Epithelial cell of proximal tubule (primary cell): ENCODE results near the gene FBXL13. TPM values are rescaled to one million over a fixed set of nuclear protein-coding genes. Genes with fewer than 3 reads are reported as not detected.

Experiments used
- DNase-seq: peaks from one replicate; pipeline ENCODE4 v3.0.0-alpha.2; 2011; ENCODE audit warnings: low read depth
- H3K4me3 ChIP-seq: 2 replicates; pipeline ENCODE4 v1.5.1; 2011; ENCODE audit warnings: low read depth, mild to moderate bottlenecking, low read length
- total RNA-seq: library from RNA; depleted of rRNA; stranded (reverse); fragments of >200 nt; gene quantifications from 2 replicates; pipeline ENCODE4 v1.2.3, GENCODE V29; 2015
- TF ChIP-seq, protein P1 (sequence below): conservative IDR thresholded peaks from 2 replicates; pipeline ENCODE4 v1.5.1; 2012; ENCODE audit warnings: low read depth, mild to moderate bottlenecking, low read length

The FBXL13 gene
- total RNA-seq, 1 donor from 2014 or later, result 1.6 TPM

DNA sequence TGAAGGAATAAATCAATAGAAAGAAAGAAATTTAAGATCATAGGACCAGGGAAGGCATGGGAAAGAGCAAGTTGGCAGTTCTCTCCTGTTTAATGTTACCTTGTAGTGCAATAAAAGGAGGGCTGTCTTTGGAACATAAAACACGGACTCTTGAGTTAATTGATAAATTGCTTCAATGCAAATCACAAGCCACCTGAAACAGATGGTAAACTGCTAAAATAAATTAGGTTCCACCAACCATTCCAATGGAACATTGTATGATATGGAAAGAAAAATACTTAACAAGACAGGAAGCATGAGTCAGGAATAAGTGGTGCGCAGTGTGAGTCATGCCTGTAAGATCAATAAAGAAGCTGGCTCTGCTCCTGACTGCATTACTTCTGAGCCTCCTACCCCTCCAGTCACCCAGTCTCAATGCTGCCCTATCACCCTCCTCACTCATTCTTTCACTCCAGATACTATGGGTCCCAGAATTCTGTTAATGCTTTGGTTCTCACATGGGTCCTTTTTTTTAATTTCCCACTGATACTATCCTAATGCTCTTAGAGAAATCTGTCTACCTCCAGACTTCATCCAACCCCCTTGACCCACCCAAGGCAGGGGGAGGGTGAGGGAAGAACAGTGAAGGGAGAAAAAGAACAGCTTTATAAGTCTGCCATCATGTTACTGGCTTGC, 82.9 kb downstream of the FBXL13 start:
- TF ChIP-seq, protein P1, sequence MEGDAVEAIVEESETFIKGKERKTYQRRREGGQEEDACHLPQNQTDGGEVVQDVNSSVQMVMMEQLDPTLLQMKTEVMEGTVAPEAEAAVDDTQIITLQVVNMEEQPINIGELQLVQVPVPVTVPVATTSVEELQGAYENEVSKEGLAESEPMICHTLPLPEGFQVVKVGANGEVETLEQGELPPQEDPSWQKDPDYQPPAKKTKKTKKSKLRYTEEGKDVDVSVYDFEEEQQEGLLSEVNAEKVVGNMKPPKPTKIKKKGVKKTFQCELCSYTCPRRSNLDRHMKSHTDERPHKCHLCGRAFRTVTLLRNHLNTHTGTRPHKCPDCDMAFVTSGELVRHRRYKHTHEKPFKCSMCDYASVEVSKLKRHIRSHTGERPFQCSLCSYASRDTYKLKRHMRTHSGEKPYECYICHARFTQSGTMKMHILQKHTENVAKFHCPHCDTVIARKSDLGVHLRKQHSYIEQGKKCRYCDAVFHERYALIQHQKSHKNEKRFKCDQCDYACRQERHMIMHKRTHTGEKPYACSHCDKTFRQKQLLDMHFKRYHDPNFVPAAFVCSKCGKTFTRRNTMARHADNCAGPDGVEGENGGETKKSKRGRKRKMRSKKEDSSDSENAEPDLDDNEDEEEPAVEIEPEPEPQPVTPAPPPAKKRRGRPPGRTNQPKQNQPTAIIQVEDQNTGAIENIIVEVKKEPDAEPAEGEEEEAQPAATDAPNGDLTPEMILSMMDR, result no peak
- peak; percentile 89 for DNase-seq
- no peak overlapping the region for H3K4me3 ChIP-seq

DNA sequence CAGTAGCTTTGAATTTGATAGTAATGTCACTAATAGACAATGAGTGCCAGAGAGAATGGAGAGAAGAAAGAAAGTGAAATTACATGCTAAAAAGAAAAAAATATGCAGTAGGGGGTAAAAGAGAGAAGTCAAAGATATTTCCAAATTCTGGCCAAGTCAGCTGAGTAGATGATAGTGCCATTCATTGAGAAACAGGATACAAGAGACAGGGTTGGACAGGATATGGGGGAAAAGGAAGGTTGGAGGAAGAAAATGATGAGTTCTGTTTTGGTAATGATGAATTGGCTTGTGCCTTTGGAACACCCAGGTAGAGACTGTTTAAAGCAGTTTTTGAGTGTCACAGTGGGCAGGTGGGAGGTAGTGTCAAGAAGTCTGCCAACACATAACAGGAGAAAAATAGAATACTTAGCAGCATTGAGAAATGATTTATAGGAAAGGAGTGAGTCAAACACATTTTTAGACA, 83.5 kb downstream of the FBXL13 start:
- no peak overlapping the region for H3K4me3 ChIP-seq
- TF ChIP-seq, protein P1, result no peak
- DNase-seq, result no peak

DNA sequence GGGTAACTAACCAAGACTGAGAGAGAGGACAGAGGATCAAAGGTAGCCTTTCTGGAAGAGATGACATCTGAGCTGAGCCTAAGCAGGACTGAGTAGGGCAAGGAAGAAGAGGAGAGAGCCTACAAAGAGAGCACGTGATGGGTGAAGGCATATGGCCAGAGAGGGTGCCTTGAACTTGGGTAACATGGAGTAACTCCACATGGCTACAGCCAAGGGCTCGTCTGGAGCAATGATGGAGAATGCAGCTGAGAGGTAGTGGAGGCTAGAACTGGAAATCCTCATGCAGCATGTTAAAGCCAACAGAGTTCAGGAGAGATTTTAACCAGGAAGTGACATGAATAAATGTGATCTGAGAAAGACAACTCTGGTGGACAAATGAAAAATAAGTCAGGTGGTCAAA, 84.0 kb downstream of the FBXL13 start:
- no peak for DNase-seq
- TF ChIP-seq, protein P1, result no peak
- no peak overlapping the region for H3K4me3 ChIP-seq

DNA sequence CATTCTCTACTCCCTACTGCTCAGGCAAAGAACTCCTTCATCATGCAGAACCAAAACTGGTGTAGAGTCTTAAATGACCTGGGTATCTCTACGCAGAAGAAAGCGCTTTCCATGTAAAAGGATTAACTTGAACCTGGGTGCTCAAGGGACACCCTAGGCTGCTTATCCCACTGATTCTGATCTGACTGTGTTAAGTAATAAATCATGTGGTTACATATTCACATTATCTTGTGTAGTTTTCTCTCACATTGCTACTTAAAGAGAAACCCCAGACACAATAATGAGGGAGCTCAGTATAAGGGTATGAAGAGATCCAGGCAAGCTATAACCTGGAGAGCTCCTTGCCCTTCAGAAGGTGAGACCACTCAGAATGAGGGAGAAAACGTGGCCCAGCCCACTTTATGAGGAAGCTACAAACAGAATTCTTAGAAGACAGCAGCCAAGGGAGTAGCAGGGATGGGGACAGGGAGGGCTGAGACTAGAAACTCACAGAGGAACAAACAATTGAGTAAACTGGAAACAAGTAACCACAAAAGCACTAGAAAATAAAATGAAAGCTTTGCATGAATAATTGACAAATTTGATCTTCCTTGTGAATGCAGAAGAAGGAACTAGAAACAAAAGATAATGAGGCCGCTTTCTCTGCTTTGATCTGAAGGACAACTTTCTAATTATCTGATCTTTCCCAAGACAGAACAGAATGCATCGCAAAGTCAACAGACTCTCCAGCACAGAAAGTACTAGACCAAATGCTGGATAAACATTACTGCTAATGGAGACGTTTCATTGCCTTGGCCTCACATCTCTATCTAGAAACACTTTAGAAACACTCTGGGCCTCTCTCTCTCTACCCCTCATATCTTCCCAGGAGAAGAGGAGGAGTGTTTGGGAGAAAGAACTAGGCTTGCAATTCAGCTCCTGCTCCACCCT, 85.7 kb downstream of the FBXL13 start:
- no peak overlapping the region for H3K4me3 ChIP-seq
- no peak for DNase-seq
- TF ChIP-seq, protein P1, result no peak

DNA sequence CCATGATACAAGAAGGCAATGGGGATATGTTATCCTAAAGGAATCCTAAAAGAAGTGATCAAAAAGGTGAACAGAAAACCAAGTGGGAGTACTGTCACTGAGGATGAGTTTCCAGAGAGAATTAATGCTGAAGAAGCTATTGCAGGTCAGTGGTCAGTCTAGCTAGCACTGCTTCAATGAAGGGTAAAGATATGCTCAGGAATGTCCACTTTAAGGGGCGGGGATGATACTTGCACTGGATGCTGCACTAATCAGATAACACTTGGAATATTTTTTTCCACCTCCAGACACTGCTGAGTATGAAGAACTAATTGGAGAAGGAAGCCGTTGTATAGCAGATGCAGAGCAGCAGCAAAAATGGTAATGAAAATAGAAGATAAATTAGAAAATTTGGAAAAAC, 86.5 kb downstream of the FBXL13 start:
- H3K4me3 ChIP-seq, result no peak overlapping the region
- TF ChIP-seq, protein P1, result no peak
- no peak for DNase-seq

DNA sequence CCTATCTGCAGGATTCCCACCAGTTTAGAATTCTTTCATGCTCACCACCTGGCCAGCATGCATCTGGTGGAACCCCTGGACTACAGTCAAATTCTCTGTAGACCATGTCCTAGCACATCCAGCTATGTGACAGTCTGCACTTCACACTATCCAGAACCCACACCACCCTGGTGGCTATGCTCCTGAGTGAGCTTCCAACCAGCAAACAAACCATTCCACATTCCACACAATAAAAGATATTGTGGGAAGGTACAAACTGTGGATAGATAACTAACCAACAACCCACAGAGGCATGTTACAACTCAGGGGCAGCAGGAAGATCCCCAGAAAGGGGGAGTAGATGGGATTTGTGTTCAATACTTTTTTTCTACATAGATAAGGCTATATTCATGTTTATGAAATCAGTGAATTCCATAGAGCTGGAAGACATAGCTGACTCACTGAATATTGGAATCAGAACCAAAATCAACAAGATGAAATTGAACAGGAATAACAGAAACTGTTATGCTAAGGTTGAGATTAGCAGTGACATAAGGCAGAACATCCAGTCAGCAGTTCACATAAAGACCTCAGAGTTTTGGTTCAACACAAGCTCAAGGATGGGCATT, 89.3 kb downstream of the FBXL13 start:
- no peak overlapping the region for H3K4me3 ChIP-seq
- TF ChIP-seq, protein P1, result no peak
- DNase-seq, result no peak
